Measurements from ENCODE around the gene PARD3B.

- no peak for TF ChIP-seq POLR2A (IDR thresholded peaks at IDR 0.05; ENCODE audit: borderline replicate concordance, extremely low read depth, insufficient read depth, insufficient read length)
- TF ChIP-seq POLR2AphosphoS5 (IDR thresholded peaks at IDR 0.05; ENCODE audit: low read depth, low read length), result no peak
- TF ChIP-seq CTCF (IDR thresholded peaks at IDR 0.05 in 2 of 3, conservative IDR thresholded peaks at IDR 0.05 in 1 of 3; ENCODE audit: borderline replicate concordance in 1 of 3, insufficient read depth in 1 of 3, low read depth in 2 of 3, low read length in 2 of 3), result no peak
- TF ChIP-seq FOSL1 (IDR thresholded peaks at IDR 0.05; ENCODE audit: low read depth), result no peak
- no peak for TF ChIP-seq CEBPB (IDR thresholded peaks at IDR 0.05; ENCODE audit: low read depth)
- TF ChIP-seq MAX (IDR thresholded peaks at IDR 0.05), result no peak
- no peak for TF ChIP-seq EGR1 (IDR thresholded peaks at IDR 0.05; ENCODE audit: low read depth)
- no peak for TF ChIP-seq EZH2 (IDR thresholded peaks at IDR 0.05)
These were observed 472.1 kb downstream of the PARD3B start for GRCh38 chr2:205017381-205017780.
